ENCODE measurements around the gene MEF2C. TPM values are rescaled to one million over a fixed set of nuclear protein-coding genes. Genes with fewer than 3 reads are reported as not detected.

The MEF2C gene
- total RNA-seq, 1 donor from 2014 or later, result 20.5 TPM

DNA sequence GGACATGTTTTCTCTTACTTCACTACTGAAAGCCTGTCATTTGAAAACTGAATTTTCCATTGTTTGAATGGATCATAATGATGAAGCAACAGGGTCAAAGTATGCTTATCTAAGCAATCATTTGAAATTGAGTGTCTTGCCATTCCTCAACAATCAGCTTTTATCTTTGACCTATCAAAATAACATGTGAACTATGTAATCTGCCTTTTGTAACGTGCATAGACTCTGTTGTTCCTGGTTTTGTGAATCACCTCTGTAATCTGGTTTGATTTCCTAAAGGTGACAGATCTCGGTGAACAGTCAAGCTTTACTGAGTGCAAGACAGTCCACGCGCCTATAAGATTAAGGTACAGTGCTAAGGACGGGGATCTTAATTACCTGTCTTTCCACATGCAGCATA lies 3.3 kb downstream of the MEF2C start:
- no peak overlapping the region for H3K27ac Mint-ChIP-seq (ENCODE audit: unreplicated experiment)
- no peaks in the 10 kb centered on the region for H3K36me3 ChIP-seq (ENCODE audit: insufficient read depth, low read length)
- peaks cover 9% of the 10 kb centered on the region for H3K4me1 Mint-ChIP-seq (ENCODE audit: low read depth, unreplicated experiment)
- no peak overlapping the region for H3K27ac ChIP-seq (ENCODE audit: low read depth, low read length)
- H3K79me2 ChIP-seq (ENCODE audit: insufficient read depth, low read length), result peaks cover 37% of the 10 kb centered on the region
- H3K9ac ChIP-seq (ENCODE audit: low read length), result peak overlapping the region; percentile 25
- no peaks in the 10 kb centered on the region for H3K27me3 ChIP-seq (ENCODE audit: insufficient read depth, low read length)
- peaks cover 6% of the 10 kb centered on the region for H3K4me1 ChIP-seq (ENCODE audit: insufficient read depth, low read length)
- FAIRE-seq (no peak), DNase-seq (ENCODE audit: low read depth) (no peak)
- H3K4me2 ChIP-seq (ENCODE audit: low read length), result peak overlapping the region; percentile 62
- H4K20me1 ChIP-seq (ENCODE audit: insufficient read depth, low read length), result no peaks in the 10 kb centered on the region
- H3K4me3 Mint-ChIP-seq (ENCODE audit: unreplicated experiment), result peak overlapping the region; percentile 23
- no peaks in the 10 kb centered on the region for H3K9me3 ChIP-seq (ENCODE audit: insufficient read depth, low read depth, low read length)
- no peaks in the 10 kb centered on the region for H3K36me3 Mint-ChIP-seq (ENCODE audit: low read depth, unreplicated experiment)
- TF ChIP-seq, protein P1, sequence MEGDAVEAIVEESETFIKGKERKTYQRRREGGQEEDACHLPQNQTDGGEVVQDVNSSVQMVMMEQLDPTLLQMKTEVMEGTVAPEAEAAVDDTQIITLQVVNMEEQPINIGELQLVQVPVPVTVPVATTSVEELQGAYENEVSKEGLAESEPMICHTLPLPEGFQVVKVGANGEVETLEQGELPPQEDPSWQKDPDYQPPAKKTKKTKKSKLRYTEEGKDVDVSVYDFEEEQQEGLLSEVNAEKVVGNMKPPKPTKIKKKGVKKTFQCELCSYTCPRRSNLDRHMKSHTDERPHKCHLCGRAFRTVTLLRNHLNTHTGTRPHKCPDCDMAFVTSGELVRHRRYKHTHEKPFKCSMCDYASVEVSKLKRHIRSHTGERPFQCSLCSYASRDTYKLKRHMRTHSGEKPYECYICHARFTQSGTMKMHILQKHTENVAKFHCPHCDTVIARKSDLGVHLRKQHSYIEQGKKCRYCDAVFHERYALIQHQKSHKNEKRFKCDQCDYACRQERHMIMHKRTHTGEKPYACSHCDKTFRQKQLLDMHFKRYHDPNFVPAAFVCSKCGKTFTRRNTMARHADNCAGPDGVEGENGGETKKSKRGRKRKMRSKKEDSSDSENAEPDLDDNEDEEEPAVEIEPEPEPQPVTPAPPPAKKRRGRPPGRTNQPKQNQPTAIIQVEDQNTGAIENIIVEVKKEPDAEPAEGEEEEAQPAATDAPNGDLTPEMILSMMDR (IDR thresholded peaks at IDR 0.05; ENCODE audit: insufficient read depth, low read depth, low read length), result no peak
- no peak for TF ChIP-seq EZH2 (IDR thresholded peaks at IDR 0.05; ENCODE audit: insufficient read depth, low read length)
- H3K4me3 ChIP-seq (ENCODE audit: insufficient read depth, low read depth, low read length), result no peak overlapping the region
- H3K27me3 Mint-ChIP-seq (ENCODE audit: low read depth, unreplicated experiment), result no peaks in the 10 kb centered on the region
- H3K9me3 Mint-ChIP-seq (ENCODE audit: unreplicated experiment), result no peaks in the 10 kb centered on the region
- H2AFZ ChIP-seq (ENCODE audit: low read depth, low read length), result no peak overlapping the region

- Mint-ChIP-seq H3K4me1 (ENCODE audit: low read depth, unreplicated experiment) (peaks cover 9% of the 10 kb centered on the region), H3K4me3 (ENCODE audit: unreplicated experiment) (no peak overlapping the region), H3K9me3 (ENCODE audit: unreplicated experiment) (no peaks in the 10 kb centered on the region), H3K36me3 (ENCODE audit: low read depth, unreplicated experiment) (no peaks in the 10 kb centered on the region), H3K27me3 (ENCODE audit: low read depth, unreplicated experiment) (no peaks in the 10 kb centered on the region), H3K27ac (ENCODE audit: unreplicated experiment) (peak overlapping the region; percentile 49)
- H3K27ac ChIP-seq (ENCODE audit: low read depth, low read length), result no peak overlapping the region
- no peaks in the 10 kb centered on the region for H3K27me3 ChIP-seq (ENCODE audit: insufficient read depth, low read length)
- peaks cover 6% of the 10 kb centered on the region for H3K4me1 ChIP-seq (ENCODE audit: insufficient read depth, low read length)
- H3K79me2 ChIP-seq (ENCODE audit: insufficient read depth, low read length), result peaks cover 37% of the 10 kb centered on the region
- no peaks in the 10 kb centered on the region for H3K36me3 ChIP-seq (ENCODE audit: insufficient read depth, low read length)
- H3K9me3 ChIP-seq (ENCODE audit: insufficient read depth, low read depth, low read length), result no peaks in the 10 kb centered on the region
- TF ChIP-seq EZH2 (IDR thresholded peaks at IDR 0.05; ENCODE audit: insufficient read depth, low read length), result no peak
- TF ChIP-seq, protein P1 (IDR thresholded peaks at IDR 0.05; ENCODE audit: insufficient read depth, low read depth, low read length), result no peak
- no peak overlapping the region for H3K4me3 ChIP-seq (ENCODE audit: insufficient read depth, low read depth, low read length)
- H3K9ac ChIP-seq (ENCODE audit: low read length), result no peak overlapping the region
- H2AFZ ChIP-seq (ENCODE audit: low read depth, low read length), result no peak overlapping the region
- DNase-seq (ENCODE audit: low read depth) (no peak), FAIRE-seq (peak; percentile 26)
- no peaks in the 10 kb centered on the region for H4K20me1 ChIP-seq (ENCODE audit: insufficient read depth, low read length)
- no peak overlapping the region for H3K4me2 ChIP-seq (ENCODE audit: low read length)
Observed at GRCh38 chr5:88878976-88879375, 4.0 kb downstream of the MEF2C start.

- H3K36me3 Mint-ChIP-seq (ENCODE audit: low read depth, unreplicated experiment), result no peaks in the 10 kb centered on the region
- DNase-seq (ENCODE audit: low read depth) (no peak), FAIRE-seq (peak; percentile 59)
- no peak overlapping the region for H3K4me2 ChIP-seq (ENCODE audit: low read length)
- no peak overlapping the region for H3K9ac ChIP-seq (ENCODE audit: low read length)
- H4K20me1 ChIP-seq (ENCODE audit: insufficient read depth, low read length), result no peaks in the 10 kb centered on the region
- no peaks in the 10 kb centered on the region for H3K36me3 ChIP-seq (ENCODE audit: insufficient read depth, low read length)
- H3K9me3 ChIP-seq (ENCODE audit: insufficient read depth, low read depth, low read length), result no peaks in the 10 kb centered on the region
- H3K4me1 ChIP-seq (ENCODE audit: insufficient read depth, low read length), result peaks cover 6% of the 10 kb centered on the region
- no peaks in the 10 kb centered on the region for H3K27me3 ChIP-seq (ENCODE audit: insufficient read depth, low read length)
- H3K4me3 Mint-ChIP-seq (ENCODE audit: unreplicated experiment), result no peak overlapping the region
- H3K4me1 Mint-ChIP-seq (ENCODE audit: low read depth, unreplicated experiment), result peaks cover 9% of the 10 kb centered on the region
- H3K27ac ChIP-seq (ENCODE audit: low read depth, low read length), result no peak overlapping the region
- H3K79me2 ChIP-seq (ENCODE audit: insufficient read depth, low read length), result peaks cover 39% of the 10 kb centered on the region
- no peak overlapping the region for H3K4me3 ChIP-seq (ENCODE audit: insufficient read depth, low read depth, low read length)
- H3K27ac Mint-ChIP-seq (ENCODE audit: unreplicated experiment), result no peak overlapping the region
- no peaks in the 10 kb centered on the region for H3K27me3 Mint-ChIP-seq (ENCODE audit: low read depth, unreplicated experiment)
- no peak for TF ChIP-seq EZH2 (IDR thresholded peaks at IDR 0.05; ENCODE audit: insufficient read depth, low read length)
- TF ChIP-seq, protein P1 (IDR thresholded peaks at IDR 0.05; ENCODE audit: insufficient read depth, low read depth, low read length), result no peak
- no peak overlapping the region for H2AFZ ChIP-seq (ENCODE audit: low read depth, low read length)
- H3K9me3 Mint-ChIP-seq (ENCODE audit: unreplicated experiment), result no peaks in the 10 kb centered on the region
Observed at GRCh38 chr5:88877826-88878225, 5.2 kb downstream of the MEF2C start.
